SK-N-SH (cell line): ENCODE data around the gene FGD2. TPM values are rescaled to one million over a fixed set of nuclear protein-coding genes. Genes with fewer than 3 reads are reported as not detected.

Experiments
- CTCF ChIA-PET: fragments of 300-600, 350-600 bp; formaldehyde crosslinking; extraction: SDS; loops from one replicate; lab custom pipeline; 2021; lab: Yijun Ruan, JAX
- POLR2A ChIA-PET: fragments of 350-600 bp; sonication (Branson Sonifier 250); formaldehyde crosslinking; extraction: SDS; loops from one replicate; lab custom pipeline; 2020; ENCODE audit warnings: antibody characterized with exemption, inconsistent platforms; lab: Yijun Ruan, JAX
- DNase-seq: peaks from one replicate; pipeline ENCODE4 v3.0.0; 2012
- H2AFZ ChIP-seq: fragments of 200-600 bp; sonication (generic); 2 replicates; pipeline ENCODE4 v1.8.1; 2016; ENCODE audit warnings: antibody characterized with exemption, mild to moderate bottlenecking, low read depth
- H3F3A ChIP-seq: fragments of 200-600 bp; sonication (generic); replicated peaks from 2 replicates; pipeline ENCODE3; 2016; ENCODE audit warnings: antibody characterized with exemption, mild to moderate bottlenecking; ENCODE audit not compliant: insufficient read depth
- H3K27ac ChIP-seq, 2 experiments: fragments of 200-500 bp in 1 of 2; fragments of 200-600 bp in 1 of 2; sonication (Bioruptor generic) in 1 of 2; sonication (generic), shearing (Covaris generic) in 1 of 2; 2 replicates each; pipeline versions ENCODE4 v1.5.1 to v1.6.1; 2014 to 2016; ENCODE audit warnings: low read depth in 2 of 2, inconsistent platforms in 1 of 2, low read length in 1 of 2, mild to moderate bottlenecking in 1 of 2, mixed read lengths in 1 of 2
- H3K27me3 ChIP-seq: fragments of 200-600 bp; sonication (generic), shearing (Covaris generic); 2 replicates; pipeline ENCODE4 v1.6.1; 2016; ENCODE audit warnings: mixed run types; ENCODE audit not compliant: insufficient read depth
- H3K36me3 ChIP-seq, 2 experiments: fragments of 200-500 bp in 1 of 2; fragments of 200-600 bp in 1 of 2; sonication (Bioruptor generic) in 1 of 2; sonication (generic) in 1 of 2; replicated peaks in 1 of 2; 2 replicates each; pipeline versions ENCODE3 to v1.5.1; 2014 to 2016; ENCODE audit warnings: low read length in 1 of 2, mild to moderate bottlenecking in 1 of 2; ENCODE audit not compliant: insufficient read depth in 2 of 2, control insufficient read depth in 1 of 2
- H3K4me1 ChIP-seq, 2 experiments: fragments of 200-500 bp in 1 of 2; fragments of 200-600 bp in 1 of 2; sonication (Bioruptor generic) in 1 of 2; sonication (generic), shearing (Covaris generic) in 1 of 2; 2 replicates each; pipeline versions ENCODE4 v1.5.1 to v1.6.1; 2014 to 2016; ENCODE audit warnings: low read depth in 1 of 2, low read length in 1 of 2, mixed run types in 1 of 2; ENCODE audit not compliant: insufficient read depth in 2 of 2, control insufficient read depth in 1 of 2
- H3K4me2 ChIP-seq: fragments of 200-600 bp; sonication (generic), shearing (Covaris generic); 2 replicates; pipeline ENCODE4 v1.6.1; 2017; ENCODE audit warnings: mixed run types
- H3K4me3 ChIP-seq, 2 experiments: fragments of 200-500 bp in 1 of 2; fragments of 200-600 bp in 1 of 2; sonication (Bioruptor generic) in 1 of 2; sonication (generic), shearing (Covaris generic) in 1 of 2; 2 replicates each; pipeline versions ENCODE4 v1.5.1 to v1.8.1; 2014 to 2016; ENCODE audit warnings: low read depth in 2 of 2, inconsistent platforms in 1 of 2, low read length in 1 of 2, mild to moderate bottlenecking in 1 of 2, mixed read lengths in 1 of 2, moderate library complexity in 1 of 2
- H3K79me2 ChIP-seq: fragments of 200-600 bp; sonication (generic); 2 replicates; pipeline ENCODE4 v1.8.1; 2017; ENCODE audit warnings: mild to moderate bottlenecking; ENCODE audit not compliant: insufficient read depth
- H3K9ac ChIP-seq: fragments of 200-600 bp; sonication (generic); 2 replicates; pipeline ENCODE4 v1.6.1; 2017; ENCODE audit warnings: mixed run types
- H3K9me2 ChIP-seq: fragments of 200-600 bp; sonication (generic); 2 replicates; pipeline ENCODE4 v1.6.1; 2017; ENCODE audit warnings: mixed run types
- H3K9me3 ChIP-seq: fragments of 200-600 bp; sonication (generic); 2 replicates; pipeline ENCODE4 v1.6.1; 2017; ENCODE audit warnings: mixed run types, mild to moderate bottlenecking, moderate library complexity
- H4K20me1 ChIP-seq: fragments of 200-600 bp; sonication (generic); 2 replicates; pipeline ENCODE4 v1.6.1; 2017; ENCODE audit warnings: mild to moderate bottlenecking, mixed run types; ENCODE audit not compliant: insufficient read depth
- CHD2 ChIP-seq: fragments of 150-350 bp; IDR thresholded peaks from 2 replicates; pipeline ENCODE4 v1.6.1; 2018; ENCODE audit warnings: low read length; ENCODE audit not compliant: partially characterized antibody
- CTCF ChIP-seq: fragments of 200-600 bp; sonication (generic); IDR thresholded peaks from 2 replicates; pipeline ENCODE4 v1.6.1; 2017; ENCODE audit warnings: antibody characterized with exemption, mild to moderate bottlenecking, moderate library complexity
- ELF1 ChIP-seq: IDR thresholded peaks from 2 replicates; pipeline ENCODE4 v1.4.0; 2012
- FOXJ3 ChIP-seq: sonication (generic); formaldehyde crosslinking; IDR thresholded peaks from 2 replicates; pipeline ENCODE4 v1.5.1; 2020; ENCODE audit warnings: mild to moderate bottlenecking, missing genetic modification reagents
- FOXM1 ChIP-seq: IDR thresholded peaks from 2 replicates; pipeline ENCODE4 v1.4.0; 2012; ENCODE audit warnings: low read depth, mild to moderate bottlenecking
- GABPA ChIP-seq: IDR thresholded peaks from 2 replicates; pipeline ENCODE4 v1.4.0; 2012; ENCODE audit warnings: low read depth, mild to moderate bottlenecking
- MEF2A ChIP-seq: IDR thresholded peaks from 2 replicates; pipeline ENCODE4 v1.4.0; 2012; ENCODE audit warnings: low read depth, borderline replicate concordance
- MXI1 ChIP-seq: IDR thresholded peaks from 2 replicates; pipeline ENCODE4 v1.6.1; 2012; ENCODE audit warnings: mild to moderate bottlenecking, low read depth, low read length, improper control_type of control experiment
- NFIC ChIP-seq: IDR thresholded peaks from 2 replicates; pipeline ENCODE4 v1.4.0; 2012; ENCODE audit warnings: borderline replicate concordance
- PBX3 ChIP-seq: IDR thresholded peaks from 2 replicates; pipeline ENCODE4; 2012
- POLR2AphosphoS5 ChIP-seq: IDR thresholded peaks from 2 replicates; pipeline ENCODE4 v1.6.1; 2012; ENCODE audit warnings: low read depth, low read length
- RAD21 ChIP-seq: IDR thresholded peaks from 2 replicates; pipeline ENCODE4 v1.6.1; 2012; ENCODE audit warnings: mild to moderate bottlenecking, low read length
- RCOR1 ChIP-seq: fragments of 150-350 bp; IDR thresholded peaks from 2 replicates; pipeline ENCODE4 v1.6.1; 2017; ENCODE audit warnings: antibody characterized with exemption, low read length
- REST ChIP-seq: IDR thresholded peaks from 2 replicates; pipeline ENCODE4 v1.6.1; 2012; ENCODE audit warnings: mild to moderate bottlenecking, low read depth, low read length, moderate library complexity
- SMC3 ChIP-seq: IDR thresholded peaks from 2 replicates; pipeline ENCODE4 v1.6.1; 2012; ENCODE audit warnings: low read depth, low read length, improper control_type of control experiment
- TAF1 ChIP-seq: IDR thresholded peaks from 2 replicates; pipeline ENCODE4 v1.6.1; 2012; ENCODE audit warnings: low read depth, mild to moderate bottlenecking, low read length, moderate library complexity, borderline replicate concordance
- ZBTB33 ChIP-seq: IDR thresholded peaks from 2 replicates; pipeline ENCODE4 v1.4.0; 2012; ENCODE audit warnings: low read depth, borderline replicate concordance
- WGBS: methylation state at CpG from one replicate; pipeline ENCODE4 v1.1.6; 2017; ENCODE audit warnings: low lambda C conversion rate; 5-methylcytosine and 5-hydroxymethylcytosine counted together
- polyA plus RNA-seq, 3 experiments: library from polyadenylated mRNA; depleted of rRNA; stranded (reverse); fragments of >200 nt; gene quantifications; 2 replicates each; pipeline ENCODE4 v1.2.3, GENCODE V29; 2012

Gene FGD2
- polyA plus RNA-seq, 1 of the 3 experiments (the other 2 are of a cell fraction): not detected

GRCh38 chr6:37017606-37018197 lies 12.2 kb downstream of the FGD2 start:
- Histone ChIP-seq H4K20me1 (no peaks in the 10 kb centered on the region), H3K9ac (0 out of 2 replicates have a peak overlapping the region, but pooled peaks have one; percentile 2), H3K79me2 (no peaks in the 10 kb centered on the region), H2AFZ (peak overlapping the region; percentile 88; the same call in 1 of the 2 replicates), H3K9me3 (no peaks in the 10 kb centered on the region), H3K9me2 (no peaks in the 10 kb centered on the region), H3K4me3 (no peak overlapping the region), H3K27ac (peak overlapping the region in 1 of 2 experiments; percentile 3; a peak in 2 of 4 replicates), H3K4me1 (peaks cover 0 to 19% of the 10 kb centered on the region in 2 experiments; a peak in 1 of 4 replicates), H3K27me3 (no peaks in the 10 kb centered on the region), H3K36me3 (no peaks in the 10 kb centered on the region), H3F3A (no peaks in the 10 kb centered on the region), H3K4me2 (peak overlapping the region; percentile 36; the same call in 1 of the 2 replicates)
- TF ChIP-seq FOXJ3 (no peak), GABPA (no peak), REST (no peak), MEF2A (no peak), ELF1 (no peak), RCOR1 (no peak), CHD2 (no peak), ZBTB33 (no peak), FOXM1 (no peak), MXI1 (no peak), RAD21 (no peak), SMC3 (no peak), POLR2AphosphoS5 (no peak), TAF1 (no peak), PBX3 (no peak), NFIC (no peak), CTCF (no peak)
- ChIA-PET CTCF (interaction anchor here (0.7 to 26.3 kb wide), 76 partner anchors 13 to 513 kb away, joined by 3 to 678 read pairs (median 6); partner anchors contain the start of genes C6orf89, FGD2, MTCH1 and PIM1), POLR2A (interaction anchor here (0.7 to 2.2 kb wide), 8 partner anchors 31 to 251 kb away, joined by 3 to 16 read pairs (median 4); partner anchors contain the start of genes C6orf89, MTCH1 and PPIL1)
- 59% methylated on average over 5 of the region's 5 CpGs for WGBS
- DNase-seq: peak; percentile 56
